ENCODE data around the gene SH3RF3. TPM values are rescaled to one million over a fixed set of nuclear protein-coding genes. Genes with fewer than 3 reads are reported as not detected.

The SH3RF3 gene
- polyA plus RNA-seq, 1 donor (not counting 4 experiments of a cell fraction or from before 2014, with no cell fraction given): 0.08 TPM

- FAIRE-seq: no peak
- Histone ChIP-seq H4K20me1 (ENCODE audit: control insufficient read depth, extremely low read depth, insufficient read depth, low read length) (no peaks in the 10 kb centered on the region), H3K4me1 (ENCODE audit: control insufficient read depth, extremely low read depth, insufficient read depth, low read length) (no peaks in the 10 kb centered on the region), H3K27me3 (ENCODE audit: control insufficient read depth, extremely low read depth, insufficient read depth, low read length) (peaks cover 19% of the 10 kb centered on the region), H3K4me2 (ENCODE audit: control insufficient read depth, extremely low read depth, insufficient read depth, low read depth, low read length) (no peak overlapping the region), H3K9me1 (ENCODE audit: control insufficient read depth, extremely low read depth, insufficient read depth, low read length) (no peaks in the 10 kb centered on the region), H3K9ac (ENCODE audit: control insufficient read depth, extremely low read depth, insufficient read depth, low read length) (no peak overlapping the region), H3K4me3 (ENCODE audit: control insufficient read depth in 2 of 3, extremely low read depth in 1 of 3, insufficient read depth in 2 of 3, low read depth in 1 of 3, low read length in 3 of 3) (no peak overlapping the region), H3K9me3 (ENCODE audit: control insufficient read depth, low read depth, low read length) (no peaks in the 10 kb centered on the region), H3K36me3 (ENCODE audit: control insufficient read depth in 2 of 2, extremely low read depth in 1 of 2, insufficient read depth in 2 of 2, low read length in 2 of 2) (no peaks in the 10 kb centered on the region), H3K79me2 (ENCODE audit: control insufficient read depth, insufficient read depth, low read length) (no peaks in the 10 kb centered on the region), H2AFZ (ENCODE audit: control insufficient read depth, low read length) (no peak overlapping the region), H3K27ac (ENCODE audit: control insufficient read depth, insufficient read depth, low read length) (no peak overlapping the region)
- dilution Hi-C loops (cut with MboI; ENCODE audit: extremely low pct_ligation_motif_present, low sequenced_read_pairs): no loop called here
- TF ChIP-seq, protein P1, sequence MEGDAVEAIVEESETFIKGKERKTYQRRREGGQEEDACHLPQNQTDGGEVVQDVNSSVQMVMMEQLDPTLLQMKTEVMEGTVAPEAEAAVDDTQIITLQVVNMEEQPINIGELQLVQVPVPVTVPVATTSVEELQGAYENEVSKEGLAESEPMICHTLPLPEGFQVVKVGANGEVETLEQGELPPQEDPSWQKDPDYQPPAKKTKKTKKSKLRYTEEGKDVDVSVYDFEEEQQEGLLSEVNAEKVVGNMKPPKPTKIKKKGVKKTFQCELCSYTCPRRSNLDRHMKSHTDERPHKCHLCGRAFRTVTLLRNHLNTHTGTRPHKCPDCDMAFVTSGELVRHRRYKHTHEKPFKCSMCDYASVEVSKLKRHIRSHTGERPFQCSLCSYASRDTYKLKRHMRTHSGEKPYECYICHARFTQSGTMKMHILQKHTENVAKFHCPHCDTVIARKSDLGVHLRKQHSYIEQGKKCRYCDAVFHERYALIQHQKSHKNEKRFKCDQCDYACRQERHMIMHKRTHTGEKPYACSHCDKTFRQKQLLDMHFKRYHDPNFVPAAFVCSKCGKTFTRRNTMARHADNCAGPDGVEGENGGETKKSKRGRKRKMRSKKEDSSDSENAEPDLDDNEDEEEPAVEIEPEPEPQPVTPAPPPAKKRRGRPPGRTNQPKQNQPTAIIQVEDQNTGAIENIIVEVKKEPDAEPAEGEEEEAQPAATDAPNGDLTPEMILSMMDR (optimal IDR thresholded peaks at IDR 0.05 in 1 of 3, IDR thresholded peaks at IDR 0.05 in 1 of 3, conservative IDR thresholded peaks at IDR 0.05 in 1 of 3; ENCODE audit: extremely low read depth in 1 of 3, insufficient read depth in 2 of 3, low read length in 3 of 3): no peak
- TF ChIP-seq EZH2 (IDR thresholded peaks at IDR 0.05; ENCODE audit: low read length): no peak
- no peak for DNase-seq (ENCODE audit: low read depth, low spot score)
These were observed 45.8 kb downstream of the SH3RF3 start for GRCh38 chr2:109174626-109175349.

DNA sequence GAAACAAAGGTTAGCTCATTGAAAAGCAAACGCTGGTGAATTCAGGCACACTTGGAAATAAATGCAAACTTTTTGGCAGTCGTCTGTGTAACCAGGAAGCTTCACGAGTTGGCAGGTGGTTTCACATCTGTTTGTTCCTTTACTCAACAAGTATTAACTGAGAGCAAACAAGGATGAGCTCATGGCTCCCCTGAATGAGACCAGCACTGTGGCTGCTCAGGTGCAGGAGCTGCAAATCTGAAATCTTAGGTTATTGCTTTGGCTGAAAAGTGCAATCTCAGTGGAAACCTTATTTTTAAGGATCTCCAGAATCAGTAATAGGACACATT lies 46.3 kb downstream of the SH3RF3 start:
- H3K27me3 ChIP-seq (ENCODE audit: control insufficient read depth, extremely low read depth, insufficient read depth, low read length): peaks cover 19% of the 10 kb centered on the region
- H4K20me1 ChIP-seq (ENCODE audit: control insufficient read depth, extremely low read depth, insufficient read depth, low read length): no peaks in the 10 kb centered on the region
- H3K4me2 ChIP-seq (ENCODE audit: control insufficient read depth, extremely low read depth, insufficient read depth, low read depth, low read length): no peak overlapping the region
- DNase-seq (ENCODE audit: low read depth, low spot score) (no peak), FAIRE-seq (no peak)
- TF ChIP-seq EZH2 (IDR thresholded peaks at IDR 0.05; ENCODE audit: low read length): no peak
- TF ChIP-seq, protein P1 (optimal IDR thresholded peaks at IDR 0.05 in 1 of 3, IDR thresholded peaks at IDR 0.05 in 1 of 3, conservative IDR thresholded peaks at IDR 0.05 in 1 of 3; ENCODE audit: extremely low read depth in 1 of 3, insufficient read depth in 2 of 3, low read length in 3 of 3): no peak
- H3K4me3 ChIP-seq (ENCODE audit: control insufficient read depth in 2 of 3, extremely low read depth in 1 of 3, insufficient read depth in 2 of 3, low read depth in 1 of 3, low read length in 3 of 3): no peak overlapping the region
- dilution Hi-C loops (cut with MboI; ENCODE audit: extremely low pct_ligation_motif_present, low sequenced_read_pairs): no loop called here
- H3K79me2 ChIP-seq (ENCODE audit: control insufficient read depth, insufficient read depth, low read length): no peaks in the 10 kb centered on the region
- H3K9me1 ChIP-seq (ENCODE audit: control insufficient read depth, extremely low read depth, insufficient read depth, low read length): no peaks in the 10 kb centered on the region
- H2AFZ ChIP-seq (ENCODE audit: control insufficient read depth, low read length): no peak overlapping the region
- no peaks in the 10 kb centered on the region for H3K4me1 ChIP-seq (ENCODE audit: control insufficient read depth, extremely low read depth, insufficient read depth, low read length)
- no peaks in the 10 kb centered on the region for H3K9me3 ChIP-seq (ENCODE audit: control insufficient read depth, low read depth, low read length)
- H3K27ac ChIP-seq (ENCODE audit: control insufficient read depth, insufficient read depth, low read length): no peak overlapping the region
- no peaks in the 10 kb centered on the region for H3K36me3 ChIP-seq (ENCODE audit: control insufficient read depth in 2 of 2, extremely low read depth in 1 of 2, insufficient read depth in 2 of 2, low read length in 2 of 2)
- no peak overlapping the region for H3K9ac ChIP-seq (ENCODE audit: control insufficient read depth, extremely low read depth, insufficient read depth, low read length)

Data from keratinocyte (primary cell).